Keratinocyte (primary cell): ENCODE data around the gene IFI27L2.

ENCODE experiments used
- EZH2 ChIP-seq: IDR thresholded peaks from one replicate; pipeline ENCODE4 v1.6.1; 2012; ENCODE audit warnings: inconsistent platforms, mild to moderate bottlenecking, low read length, moderate library complexity
- TF ChIP-seq, protein P1 (sequence below), 3 experiments: IDR thresholded peaks in 1 of 3; conservative IDR thresholded peaks in 1 of 3; optimal IDR thresholded peaks in 1 of 3; 2 replicates in 2 of 3; 3 replicates in 1 of 3; pipeline versions ENCODE3 to v1.5.1; 2011; ENCODE audit warnings: low read length in 3 of 3, mild to moderate bottlenecking in 3 of 3, moderate library complexity in 2 of 3, control low read depth in 1 of 3, inconsistent platforms in 1 of 3; ENCODE audit not compliant: insufficient read depth in 2 of 3; ENCODE audit errors: extremely low read depth in 1 of 3

- TF ChIP-seq, protein P1, sequence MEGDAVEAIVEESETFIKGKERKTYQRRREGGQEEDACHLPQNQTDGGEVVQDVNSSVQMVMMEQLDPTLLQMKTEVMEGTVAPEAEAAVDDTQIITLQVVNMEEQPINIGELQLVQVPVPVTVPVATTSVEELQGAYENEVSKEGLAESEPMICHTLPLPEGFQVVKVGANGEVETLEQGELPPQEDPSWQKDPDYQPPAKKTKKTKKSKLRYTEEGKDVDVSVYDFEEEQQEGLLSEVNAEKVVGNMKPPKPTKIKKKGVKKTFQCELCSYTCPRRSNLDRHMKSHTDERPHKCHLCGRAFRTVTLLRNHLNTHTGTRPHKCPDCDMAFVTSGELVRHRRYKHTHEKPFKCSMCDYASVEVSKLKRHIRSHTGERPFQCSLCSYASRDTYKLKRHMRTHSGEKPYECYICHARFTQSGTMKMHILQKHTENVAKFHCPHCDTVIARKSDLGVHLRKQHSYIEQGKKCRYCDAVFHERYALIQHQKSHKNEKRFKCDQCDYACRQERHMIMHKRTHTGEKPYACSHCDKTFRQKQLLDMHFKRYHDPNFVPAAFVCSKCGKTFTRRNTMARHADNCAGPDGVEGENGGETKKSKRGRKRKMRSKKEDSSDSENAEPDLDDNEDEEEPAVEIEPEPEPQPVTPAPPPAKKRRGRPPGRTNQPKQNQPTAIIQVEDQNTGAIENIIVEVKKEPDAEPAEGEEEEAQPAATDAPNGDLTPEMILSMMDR (optimal IDR thresholded peaks at IDR 0.05 in 1 of 3, IDR thresholded peaks at IDR 0.05 in 1 of 3, conservative IDR thresholded peaks at IDR 0.05 in 1 of 3; ENCODE audit: extremely low read depth in 1 of 3, insufficient read depth in 2 of 3, low read length in 3 of 3) = no peak
- no peak for TF ChIP-seq EZH2
Measured at GRCh38 chr14:94102768-94103482, 26.5 kb downstream of the IFI27L2 start.
